IMR-90 (cell line): Measurements from ENCODE around the gene TMEM50A.
"Not testable (repeated sequence)": the region's sequence is repeated elsewhere in the genome, so short reads cannot be mapped to it uniquely, and the experiment has no call there.

Experiments used
- BHLHE40 ChIP-seq: fragments of 150-350 bp; IDR thresholded peaks from 2 replicates; pipeline ENCODE4 v1.6.1; 2016; ENCODE audit warnings: mild to moderate bottlenecking, low read depth, low read length
- CEBPB ChIP-seq: IDR thresholded peaks from 2 replicates; pipeline ENCODE4 v1.6.1; 2012; ENCODE audit warnings: low read depth, low read length, improper control_type of control experiment
- CTCF ChIP-seq: conservative IDR thresholded peaks from 2 replicates; pipeline ENCODE4 v1.5.1; 2012; ENCODE audit warnings: mild to moderate bottlenecking, low read depth, low read length, improper control_type of control experiment
- MAFK ChIP-seq: IDR thresholded peaks from 2 replicates; pipeline ENCODE4 v1.6.1; 2012; ENCODE audit warnings: low read depth, low read length, improper control_type of control experiment
- POLR2A ChIP-seq: IDR thresholded peaks from 2 replicates; pipeline ENCODE4 v1.6.1; 2012; ENCODE audit warnings: mild to moderate bottlenecking, low read depth, low read length
- RAD21 ChIP-seq: IDR thresholded peaks from 2 replicates; pipeline ENCODE4 v1.6.1; 2012; ENCODE audit warnings: low read length, improper control_type of control experiment
- TF ChIP-seq, protein P1 (sequence below): fragments of 150-350 bp; IDR thresholded peaks from 2 replicates; pipeline ENCODE4 v1.6.1; 2016; ENCODE audit warnings: low read depth, mild to moderate bottlenecking, low read length, moderate library complexity, borderline replicate concordance

GRCh38 chr1:25388691-25389090, 50.6 kb downstream of the TMEM50A start:
- TF ChIP-seq CTCF, POLR2A, MAFK, CEBPB, BHLHE40, RAD21: not testable (repeated sequence)
- TF ChIP-seq, protein P1, sequence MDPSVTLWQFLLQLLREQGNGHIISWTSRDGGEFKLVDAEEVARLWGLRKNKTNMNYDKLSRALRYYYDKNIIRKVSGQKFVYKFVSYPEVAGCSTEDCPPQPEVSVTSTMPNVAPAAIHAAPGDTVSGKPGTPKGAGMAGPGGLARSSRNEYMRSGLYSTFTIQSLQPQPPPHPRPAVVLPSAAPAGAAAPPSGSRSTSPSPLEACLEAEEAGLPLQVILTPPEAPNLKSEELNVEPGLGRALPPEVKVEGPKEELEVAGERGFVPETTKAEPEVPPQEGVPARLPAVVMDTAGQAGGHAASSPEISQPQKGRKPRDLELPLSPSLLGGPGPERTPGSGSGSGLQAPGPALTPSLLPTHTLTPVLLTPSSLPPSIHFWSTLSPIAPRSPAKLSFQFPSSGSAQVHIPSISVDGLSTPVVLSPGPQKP, result not testable (repeated sequence)
